Brain pericyte (primary cell): ENCODE results near the gene MMP7.

Source experiments
- DNase-seq: peaks from one replicate; pipeline ENCODE4 v3.0.0-alpha.2; 2012; ENCODE audit warnings: low read depth, low spot score

The MMP7 gene, protein sequence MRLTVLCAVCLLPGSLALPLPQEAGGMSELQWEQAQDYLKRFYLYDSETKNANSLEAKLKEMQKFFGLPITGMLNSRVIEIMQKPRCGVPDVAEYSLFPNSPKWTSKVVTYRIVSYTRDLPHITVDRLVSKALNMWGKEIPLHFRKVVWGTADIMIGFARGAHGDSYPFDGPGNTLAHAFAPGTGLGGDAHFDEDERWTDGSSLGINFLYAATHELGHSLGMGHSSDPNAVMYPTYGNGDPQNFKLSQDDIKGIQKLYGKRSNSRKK

GRCh38 chr11:102530558-102530957 lies at the start of gene MMP7:
Gene MMP7, minus strand, starts transcription at chr11:102530747. Its CDS starts 47 bp downstream, at chr11:102530700.
- no peak for DNase-seq

GRCh38 chr11:102577723-102578122 lies 47.2 kb upstream of the MMP7 start:
- no peak for DNase-seq

DNA sequence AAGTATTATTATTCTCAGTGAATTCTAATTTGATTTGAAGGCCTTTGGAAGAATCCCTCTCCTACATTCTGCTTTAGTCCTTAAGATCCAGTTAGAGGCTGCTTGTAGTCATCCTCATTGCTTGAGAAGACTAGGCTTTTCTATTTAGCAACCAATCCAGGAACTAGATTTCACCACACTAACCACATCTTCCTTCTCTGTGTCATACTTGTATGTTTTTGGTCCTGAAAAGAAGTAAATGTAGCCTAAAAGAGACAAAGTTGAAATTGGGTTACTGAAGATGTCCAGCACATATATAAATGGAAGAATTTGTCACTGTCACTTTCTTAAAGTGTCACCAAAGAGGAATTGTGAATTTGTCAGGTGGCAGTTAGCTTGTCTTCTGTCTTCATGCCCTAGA lies 46.6 kb upstream of the MMP7 start:
- no peak for DNase-seq

GRCh38 chr11:102576350-102576749 lies 45.8 kb upstream of the MMP7 start:
- no peak for DNase-seq

DNA sequence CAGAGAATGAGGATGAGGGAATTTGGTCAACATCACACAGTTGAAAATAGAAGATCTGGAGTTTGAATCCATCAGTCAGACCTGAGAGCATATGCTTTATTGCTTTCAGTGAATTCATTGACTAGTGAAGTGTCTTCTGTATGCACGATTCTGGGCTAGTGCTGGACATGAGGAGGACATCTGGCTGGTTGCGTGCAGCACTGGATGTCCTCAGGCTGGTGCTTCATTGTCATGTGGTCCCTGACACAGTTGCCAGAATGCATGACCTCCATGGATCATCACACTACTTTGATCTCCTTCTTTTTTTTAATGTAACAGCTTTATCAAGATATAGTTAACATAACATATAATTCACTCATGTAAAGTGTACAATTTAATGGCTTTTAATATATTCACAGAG lies 44.5 kb upstream of the MMP7 start:
- DNase-seq = no peak

DNA sequence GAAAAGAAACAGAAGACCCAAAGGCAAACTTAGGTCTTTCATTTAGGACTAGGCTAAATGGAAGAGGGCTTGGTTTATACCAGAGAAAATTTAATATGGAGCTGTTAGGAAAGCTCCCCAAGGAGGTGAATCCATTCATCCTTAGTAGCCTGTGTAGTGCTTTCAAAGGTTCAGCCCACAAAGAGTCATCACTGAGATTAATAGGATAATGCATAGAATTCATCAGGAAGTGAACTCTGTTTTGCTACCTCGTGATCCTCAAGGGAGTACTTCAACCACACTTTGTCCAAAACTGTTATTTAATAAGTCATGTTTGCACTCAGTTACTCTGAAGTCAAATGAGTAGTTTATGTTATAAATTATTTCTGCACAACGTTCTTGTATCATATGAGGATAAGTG lies 43.3 kb upstream of the MMP7 start:
- no peak for DNase-seq

GRCh38 chr11:102572554-102573220 lies 42.1 kb upstream of the MMP7 start:
- DNase-seq = no peak

DNA sequence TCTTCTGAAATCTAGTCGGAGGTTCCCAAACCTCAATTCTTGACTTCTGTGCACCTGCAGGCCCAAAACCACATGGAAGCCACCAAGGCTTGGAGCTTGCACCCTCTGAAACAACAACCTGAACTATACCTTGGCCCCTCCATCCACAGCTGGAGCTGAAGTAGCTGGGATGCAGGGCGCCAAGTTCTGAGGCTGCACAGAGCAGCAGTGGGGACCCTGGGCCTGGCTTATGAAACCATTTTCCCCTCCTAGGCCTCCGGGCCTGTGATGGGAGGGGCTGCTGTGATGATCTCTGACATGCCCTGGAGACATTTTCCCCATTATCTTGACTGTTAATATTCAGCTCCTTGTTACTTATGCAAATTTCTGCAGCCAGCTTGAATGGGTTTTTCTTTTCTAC lies 38.3 kb upstream of the MMP7 start:
- no peak for DNase-seq

- DNase-seq = no peak
Observed at GRCh38 chr11:102566112-102566511, 35.6 kb upstream of the MMP7 start.

- no peak for DNase-seq
Observed at GRCh38 chr11:102564110-102564509, 33.6 kb upstream of the MMP7 start.

DNA sequence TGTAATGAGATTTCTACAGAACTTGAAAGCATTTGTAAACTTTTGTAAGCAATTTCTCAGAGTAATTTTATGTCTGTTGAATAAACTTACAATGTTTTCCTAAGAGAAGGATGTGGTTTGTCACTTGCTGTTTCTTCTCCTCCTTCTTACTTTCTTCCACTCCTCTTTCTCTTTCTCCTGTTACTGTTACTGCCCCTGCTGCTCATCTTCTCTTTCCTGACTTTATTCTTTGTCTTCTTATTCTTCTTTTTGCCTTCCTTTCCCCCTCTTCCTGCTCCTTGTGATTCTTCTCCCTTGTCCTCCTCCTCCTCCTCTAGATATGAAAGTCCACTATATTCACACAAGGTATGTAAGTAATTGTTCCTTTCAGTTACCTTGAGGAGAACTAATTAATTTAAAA lies 31.1 kb upstream of the MMP7 start:
- no peak for DNase-seq

DNA sequence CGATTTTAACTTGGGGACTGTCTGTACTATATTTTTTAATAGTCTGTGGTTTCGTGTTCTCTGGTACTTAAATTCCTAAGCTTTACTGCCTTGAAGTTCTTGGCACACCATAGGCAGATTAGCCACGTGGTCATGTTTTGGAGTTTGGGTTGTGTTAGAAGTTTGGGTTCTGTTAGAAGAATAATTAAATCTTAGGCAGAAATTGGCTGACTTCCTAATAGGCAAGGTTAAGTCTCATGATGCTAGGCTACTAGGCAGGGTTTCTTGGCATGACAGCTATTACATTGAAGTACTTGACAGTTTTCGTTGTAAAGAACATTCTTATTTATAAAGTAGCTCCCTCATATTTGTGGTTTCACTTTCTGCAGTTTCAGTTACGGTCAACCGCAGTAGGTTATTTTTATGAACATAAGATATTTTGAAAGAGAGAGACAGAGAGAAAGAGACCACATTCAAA lies 30.0 kb upstream of the MMP7 start:
- DNase-seq = no peak

- DNase-seq = no peak
Observed at GRCh38 chr11:102559839-102560238, 29.3 kb upstream of the MMP7 start.

- no peak for DNase-seq
Observed at GRCh38 chr11:102555091-102555490, 24.5 kb upstream of the MMP7 start.

- DNase-seq = no peak
Observed at GRCh38 chr11:102553835-102554282, 23.3 kb upstream of the MMP7 start.

DNA sequence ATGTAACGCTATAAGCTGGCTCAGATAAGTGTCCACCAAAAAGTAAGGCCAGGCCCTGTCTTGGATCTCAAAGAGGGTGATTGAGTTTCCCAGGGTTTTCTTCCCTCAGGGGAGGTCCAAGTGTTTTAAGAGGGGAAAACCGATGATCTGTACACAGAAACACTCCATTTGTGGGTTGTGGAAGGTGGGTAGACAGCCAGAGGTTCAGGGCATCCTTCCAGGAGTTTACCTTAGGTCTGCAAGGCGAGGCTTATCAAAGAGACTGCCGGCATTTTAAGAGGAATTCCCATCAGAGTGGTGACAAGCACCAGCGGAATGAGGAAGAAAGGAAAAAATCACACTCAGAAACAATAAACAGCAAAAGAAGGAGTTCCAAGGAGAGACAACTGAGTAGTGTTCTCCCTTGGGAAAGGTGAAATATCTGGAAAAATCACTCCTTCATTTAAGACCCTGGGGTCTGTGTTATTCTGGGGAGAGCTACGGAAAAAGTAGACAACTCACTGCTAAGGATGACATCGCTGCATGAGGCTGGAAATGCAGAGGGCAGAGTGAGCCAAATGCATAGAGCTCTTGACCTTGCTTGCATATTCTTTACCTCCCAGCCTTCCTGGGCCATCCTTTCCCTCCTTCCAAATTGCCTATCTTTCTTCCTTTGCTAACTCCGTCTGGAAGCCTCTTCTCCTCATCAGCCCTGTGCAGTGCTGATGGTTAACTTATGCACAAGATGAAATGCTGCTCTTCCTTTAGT lies 22.1 kb upstream of the MMP7 start:
- no peak for DNase-seq

- DNase-seq = no peak
Observed at GRCh38 chr11:102552020-102552419, 21.5 kb upstream of the MMP7 start.

DNA sequence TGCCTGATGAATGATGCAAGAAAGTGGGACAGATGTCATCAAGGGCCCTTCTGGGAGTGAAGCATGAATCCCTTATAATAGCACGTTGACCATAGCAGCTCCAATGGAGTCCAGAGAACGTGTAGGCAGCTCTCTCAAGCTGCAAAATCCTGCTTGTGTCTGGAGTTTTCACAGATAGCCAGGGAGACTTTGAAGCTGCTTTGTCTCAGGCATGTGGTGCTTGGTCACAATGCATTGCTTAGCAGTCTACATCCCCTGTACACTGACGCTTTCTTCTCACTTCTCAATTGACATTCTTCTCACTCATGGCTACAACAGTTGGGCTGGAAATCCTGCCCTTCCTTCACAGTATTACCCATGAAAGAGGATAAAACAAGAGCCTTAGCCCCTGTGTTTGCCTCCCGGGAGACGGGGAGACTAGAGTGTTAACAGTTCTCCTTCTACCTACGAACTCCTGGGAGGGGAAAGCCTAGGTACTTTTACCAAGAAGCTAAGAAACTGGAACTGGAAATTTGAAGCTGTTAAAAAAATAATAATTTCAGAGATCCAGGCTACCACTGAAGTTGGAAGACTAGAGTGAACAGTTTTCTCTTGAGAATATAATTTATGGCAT lies 20.7 kb upstream of the MMP7 start:
- no peak for DNase-seq

GRCh38 chr11:102546923-102547471 lies 16.4 kb upstream of the MMP7 start:
- no peak for DNase-seq

- DNase-seq = no peak
Observed at GRCh38 chr11:102546427-102546826, 15.9 kb upstream of the MMP7 start.

- no peak for DNase-seq
Observed at GRCh38 chr11:102545701-102546100, 15.2 kb upstream of the MMP7 start.

DNA sequence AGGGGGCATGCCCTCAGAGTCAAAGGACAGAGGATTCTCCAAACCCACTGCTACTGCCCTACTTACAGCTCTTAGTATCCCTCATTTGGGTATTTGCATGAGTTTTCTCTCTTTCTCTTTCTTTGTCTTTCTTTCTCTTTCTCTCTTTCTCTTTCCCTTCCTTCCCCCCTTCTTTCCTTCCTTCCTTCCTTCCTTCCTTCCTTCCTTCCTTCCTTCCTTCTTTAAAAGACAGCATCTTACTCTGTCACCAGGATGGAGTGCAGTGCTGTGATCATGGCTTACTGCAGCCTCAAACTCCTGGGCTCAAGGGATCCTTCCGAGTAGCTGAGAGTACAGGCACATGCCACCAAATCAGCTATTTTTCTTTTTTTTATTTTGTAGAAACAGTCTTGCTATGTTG lies 14.0 kb upstream of the MMP7 start:
- DNase-seq = no peak
